Testis (tissue), 2 donors: ENCODE data around the gene CCDC188.

ENCODE experiments used
- CTCF ChIP-seq, 3 experiments: fragments of 450-650 bp in 2 of 3; fragments of 200-600 bp in 1 of 3; sonication (generic) in 1 of 3; IDR thresholded peaks; one replicate each; pipeline ENCODE4 v1.5.1; 2016 to 2019; ENCODE audit warnings: antibody characterized with exemption in 3 of 3, mild to moderate bottlenecking in 2 of 3, moderate library complexity in 1 of 3
- POLR2A ChIP-seq: fragments of 450-650 bp; IDR thresholded peaks from one replicate; pipeline ENCODE4 v1.6.1; 2017; ENCODE audit warnings: antibody characterized with exemption, mild to moderate bottlenecking, moderate library complexity

- no peak for TF ChIP-seq CTCF (IDR thresholded peaks at IDR 0.05)
- no peak for TF ChIP-seq POLR2A
These were observed 23.5 kb downstream of the CCDC188 start for GRCh38 chr22:20127318-20127868.
